Islet of Langerhans (tissue), 1 donor: Measurements from ENCODE around the gene RGS5.
"Not testable (repeated sequence)": the region's sequence is repeated elsewhere in the genome, so short reads cannot be mapped to it uniquely, and the experiment has no call there.

ENCODE experiments used
- FAIRE-seq: peaks from one replicate; lab custom pipeline; 2011; peaks lifted over from hg19 to GRCh38; lab: Jason Lieb, UNC

Gene RGS5

GRCh38 chr1:163202833-163203451, at the start of gene RGS5:
RGS5 (minus strand) TSS chr1:163202916; CDS start chr1:163202835, 81 bp downstream.
- no peak for FAIRE-seq

- FAIRE-seq, result no peak
These were observed 47.8 kb upstream of the RGS5 start for GRCh38 chr1:163250382-163250974.

- FAIRE-seq, result no peak
These were observed 45.3 kb upstream of the RGS5 start for GRCh38 chr1:163248064-163248463.

GRCh38 chr1:163244648-163245047, 41.9 kb upstream of the RGS5 start:
- not testable (repeated sequence) for FAIRE-seq

- FAIRE-seq, result no peak
These were observed 39.0 kb upstream of the RGS5 start for GRCh38 chr1:163241746-163242145.

GRCh38 chr1:163240705-163241104, 38.0 kb upstream of the RGS5 start:
- no peak for FAIRE-seq

- FAIRE-seq, result not testable (repeated sequence)
These were observed 30.9 kb upstream of the RGS5 start for GRCh38 chr1:163233643-163234042.

GRCh38 chr1:163231385-163231784, 28.7 kb upstream of the RGS5 start:
- FAIRE-seq, result no peak

- no peak for FAIRE-seq
These were observed 28.1 kb upstream of the RGS5 start for GRCh38 chr1:163230827-163231226.

GRCh38 chr1:163228271-163228670, 25.6 kb upstream of the RGS5 start:
- not testable (repeated sequence) for FAIRE-seq

- FAIRE-seq, result no peak
These were observed 24.4 kb upstream of the RGS5 start for GRCh38 chr1:163227126-163227525.

GRCh38 chr1:163213626-163214025, 10.9 kb upstream of the RGS5 start:
- no peak for FAIRE-seq

- FAIRE-seq, result no peak
These were observed 9.0 kb upstream of the RGS5 start for GRCh38 chr1:163211667-163212066.

- FAIRE-seq, result no peak
These were observed 2.8 kb upstream of the RGS5 start for GRCh38 chr1:163205513-163205912.

- FAIRE-seq, result no peak
These were observed 845 bp upstream of the RGS5 start for GRCh38 chr1:163203561-163203960.

GRCh38 chr1:163201906-163202305, 810 bp downstream of the RGS5 start:
- FAIRE-seq, result no peak

GRCh38 chr1:163197022-163197421, 5.7 kb downstream of the RGS5 start:
- no peak for FAIRE-seq

- FAIRE-seq, result no peak
These were observed 6.3 kb downstream of the RGS5 start for GRCh38 chr1:163196449-163196787.

- no peak for FAIRE-seq
These were observed 6.8 kb downstream of the RGS5 start for GRCh38 chr1:163195728-163196448.

GRCh38 chr1:163191301-163191700, 11.4 kb downstream of the RGS5 start:
- no peak for FAIRE-seq

GRCh38 chr1:163188947-163189346, 13.8 kb downstream of the RGS5 start:
- no peak for FAIRE-seq

GRCh38 chr1:163187849-163188248, 14.9 kb downstream of the RGS5 start:
- no peak for FAIRE-seq

GRCh38 chr1:163186862-163187261, 15.9 kb downstream of the RGS5 start:
- no peak for FAIRE-seq
